HepG2 (cell line): ENCODE measurements around the gene BCL2L1.

Experiments
- CEBPB ChIP-seq: IDR thresholded peaks from 2 replicates; pipeline ENCODE4 v1.6.1; 2011; ENCODE audit warnings: low read depth, low read length, improper control_type of control experiment, borderline replicate concordance
- CTCF ChIP-seq: sonication (generic); formaldehyde crosslinking; IDR thresholded peaks from 2 replicates; pipeline ENCODE4 v1.5.0; 2020; ENCODE audit warnings: mild to moderate bottlenecking, missing genetic modification reagents, moderate library complexity
- EZH2 ChIP-seq: conservative IDR thresholded peaks from 2 replicates; pipeline ENCODE4 v1.6.1; 2012; ENCODE audit warnings: mild to moderate bottlenecking, low read depth, low read length, moderate library complexity
- FOXM1 ChIP-seq: sonication (generic); formaldehyde crosslinking; IDR thresholded peaks from 2 replicates; pipeline ENCODE4 v1.5.0; 2020; ENCODE audit warnings: missing genetic modification reagents
- RAD51 ChIP-seq: fragments of 450-650 bp; IDR thresholded peaks from 2 replicates; pipeline ENCODE4 v1.6.1; 2016; ENCODE audit warnings: borderline replicate concordance
- RARG ChIP-seq: sonication (generic); formaldehyde crosslinking; IDR thresholded peaks from 2 replicates; pipeline ENCODE4 v1.4.0; 2020; ENCODE audit warnings: low read depth, mild to moderate bottlenecking, missing genetic modification reagents
- TAF1 ChIP-seq: sonication (generic); formaldehyde crosslinking; IDR thresholded peaks from 2 replicates; pipeline ENCODE4 v1.4.0; 2020; ENCODE audit warnings: missing genetic modification reagents
- TCF7L2 ChIP-seq: IDR thresholded peaks from 2 replicates; pipeline ENCODE4 v1.6.1; 2011; ENCODE audit warnings: mild to moderate bottlenecking, low read depth, low read length, moderate library complexity
- ZNF264 ChIP-seq: sonication (generic); formaldehyde crosslinking; IDR thresholded peaks from 2 replicates; pipeline ENCODE4 v1.4.0; 2020; ENCODE audit warnings: missing genetic modification reagents

- TF ChIP-seq TCF7L2 (no peak), FOXM1 (CRISPR knock-in tag) (no peak), RARG (CRISPR knock-in tag) (no peak), EZH2 (no peak), CTCF (CRISPR knock-in tag) (no peak), ZNF264 (CRISPR knock-in tag) (no peak), TAF1 (CRISPR knock-in tag) (no peak), CEBPB (no peak), RAD51 (no peak)
Measured at GRCh38 chr20:31705598-31706597, 16.8 kb downstream of the BCL2L1 start.
